MCF 10A (cell line): Measurements from ENCODE around the gene SNTG2. TPM values are rescaled to one million over a fixed set of nuclear protein-coding genes. Genes with fewer than 3 reads are reported as not detected.

Source experiments
- BruUV-seq: library from RNA; stranded (reverse); fragments of 400-500 nt; replicated peaks from 2 replicates; lab custom pipeline; 2021; lab: Mats Ljungman, UMichigan
- CTCF ChIA-PET: fragments of 300-600 bp; sonication (Branson Sonifier 250); formaldehyde crosslinking; extraction: SDS; loops from one replicate; lab custom pipeline; 2021; ENCODE audit warnings: antibody characterized with exemption, inconsistent platforms; lab: Yijun Ruan, JAX
- POLR2A ChIA-PET: fragments of 300-600, 350-650 bp; sonication (Branson Sonifier 250); formaldehyde crosslinking; extraction: SDS; loops from one replicate; lab custom pipeline; 2020; ENCODE audit warnings: antibody characterized with exemption, inconsistent platforms; lab: Yijun Ruan, JAX
- DNase-seq: peaks from one replicate; pipeline ENCODE4 v3.0.0-alpha.2; 2018; ENCODE audit not compliant: unreplicated experiment
- H3K27ac Mint-ChIP-seq: one replicate; pipeline ENCODE4 v1.8.0; 2022; ENCODE audit warnings: mild to moderate bottlenecking, low read depth, mixed read lengths; ENCODE audit not compliant: unreplicated experiment
- H3K27me3 Mint-ChIP-seq: one replicate; pipeline ENCODE4 v1.8.0; 2022; ENCODE audit warnings: mixed read lengths; ENCODE audit not compliant: insufficient read depth, unreplicated experiment
- H3K36me3 Mint-ChIP-seq: one replicate; pipeline ENCODE4 v1.8.0; 2022; ENCODE audit warnings: mild to moderate bottlenecking, moderate library complexity, mixed read lengths; ENCODE audit not compliant: insufficient read depth, unreplicated experiment
- H3K4me1 Mint-ChIP-seq: one replicate; pipeline ENCODE4 v1.8.0; 2022; ENCODE audit warnings: mixed read lengths; ENCODE audit not compliant: insufficient read depth, unreplicated experiment
- H3K4me3 Mint-ChIP-seq: one replicate; pipeline ENCODE4 v1.8.0; 2022; ENCODE audit warnings: mild to moderate bottlenecking, moderate library complexity, mixed read lengths; ENCODE audit not compliant: unreplicated experiment
- H3K9me3 Mint-ChIP-seq: one replicate; pipeline ENCODE4 v1.8.0; 2022; ENCODE audit warnings: mixed read lengths; ENCODE audit not compliant: unreplicated experiment
- intact Hi-C: fragments of 100-400 bp; cut with micrococcal nuclease; formaldehyde crosslinking; loops from 2 replicates; pipeline ENCODE4 v1.14.1; 2022
- total RNA-seq: library from RNA; stranded (reverse); gene quantifications from 2 replicates; pipeline ENCODE4 v1.2.3, GENCODE V29; 2022
- TF ChIP-seq, protein P1 (sequence below): fragments of 200-600 bp; IDR thresholded peaks from one replicate; pipeline ENCODE4 v1.8.0; 2022; ENCODE audit warnings: antibody characterized with exemption, mild to moderate bottlenecking; ENCODE audit not compliant: unreplicated experiment

Gene SNTG2
- total RNA-seq, 1 experiment from 2014 or later: not detected

DNA sequence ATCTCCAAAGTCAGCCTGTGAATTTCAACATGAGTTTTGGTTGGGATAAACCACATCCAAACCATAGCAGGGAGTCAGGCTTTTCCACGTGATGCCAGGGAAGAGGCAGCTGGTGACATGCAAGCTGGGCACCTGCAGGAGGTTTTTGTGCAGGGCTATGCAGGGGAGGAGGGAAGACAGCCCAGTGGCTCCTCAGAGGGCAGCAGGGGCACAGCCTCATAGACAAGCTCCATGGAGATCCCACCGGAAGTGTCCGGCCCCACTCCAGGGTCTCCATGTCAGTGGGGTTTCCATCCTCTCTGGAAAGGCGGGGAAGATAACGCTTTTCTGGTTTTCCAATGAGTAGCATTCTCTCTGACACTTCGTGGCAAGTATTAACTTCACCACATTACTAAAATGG lies 327.0 kb downstream of the SNTG2 start:
- Mint-ChIP-seq H3K27me3 (peaks cover 24% of the 10 kb centered on the region), H3K9me3 (no peaks in the 10 kb centered on the region), H3K4me1 (no peaks in the 10 kb centered on the region), H3K4me3 (no peak overlapping the region), H3K36me3 (no peaks in the 10 kb centered on the region), H3K27ac (no peak overlapping the region)
- CTCF ChIA-PET: no interaction called here
- POLR2A ChIA-PET: no interaction called here
- DNase-seq: no peak
- intact Hi-C loops: no loop called here
- no TSS peak for BruUV-seq
- TF ChIP-seq, protein P1, sequence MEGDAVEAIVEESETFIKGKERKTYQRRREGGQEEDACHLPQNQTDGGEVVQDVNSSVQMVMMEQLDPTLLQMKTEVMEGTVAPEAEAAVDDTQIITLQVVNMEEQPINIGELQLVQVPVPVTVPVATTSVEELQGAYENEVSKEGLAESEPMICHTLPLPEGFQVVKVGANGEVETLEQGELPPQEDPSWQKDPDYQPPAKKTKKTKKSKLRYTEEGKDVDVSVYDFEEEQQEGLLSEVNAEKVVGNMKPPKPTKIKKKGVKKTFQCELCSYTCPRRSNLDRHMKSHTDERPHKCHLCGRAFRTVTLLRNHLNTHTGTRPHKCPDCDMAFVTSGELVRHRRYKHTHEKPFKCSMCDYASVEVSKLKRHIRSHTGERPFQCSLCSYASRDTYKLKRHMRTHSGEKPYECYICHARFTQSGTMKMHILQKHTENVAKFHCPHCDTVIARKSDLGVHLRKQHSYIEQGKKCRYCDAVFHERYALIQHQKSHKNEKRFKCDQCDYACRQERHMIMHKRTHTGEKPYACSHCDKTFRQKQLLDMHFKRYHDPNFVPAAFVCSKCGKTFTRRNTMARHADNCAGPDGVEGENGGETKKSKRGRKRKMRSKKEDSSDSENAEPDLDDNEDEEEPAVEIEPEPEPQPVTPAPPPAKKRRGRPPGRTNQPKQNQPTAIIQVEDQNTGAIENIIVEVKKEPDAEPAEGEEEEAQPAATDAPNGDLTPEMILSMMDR: no peak

DNA sequence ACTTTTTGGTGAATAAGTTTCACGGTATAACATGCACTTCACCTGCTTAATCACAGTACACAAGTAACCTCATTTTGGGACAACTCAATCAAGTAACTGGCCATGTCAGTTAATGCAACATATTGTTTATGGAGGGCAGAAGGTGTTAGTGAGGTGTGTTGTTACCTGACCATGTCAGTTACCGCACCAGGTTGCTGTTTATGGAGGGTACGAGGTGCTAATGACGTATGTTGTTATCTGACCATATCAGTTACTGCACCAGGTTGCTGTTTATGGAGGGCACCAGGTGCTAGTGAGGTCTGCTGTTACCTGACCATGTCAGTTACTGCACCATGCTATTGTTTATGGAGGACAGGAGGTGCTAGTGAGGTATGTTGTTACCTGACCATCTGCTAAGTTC lies 327.5 kb downstream of the SNTG2 start:
- ChIA-PET CTCF (no interaction called here), POLR2A (no interaction called here)
- no peak overlapping the region for H3K27ac Mint-ChIP-seq
- peaks cover 20% of the 10 kb centered on the region for H3K27me3 Mint-ChIP-seq
- no TSS peak for BruUV-seq
- TF ChIP-seq, protein P1: no peak
- no peak for DNase-seq
- intact Hi-C loops: no loop called here
- no peaks in the 10 kb centered on the region for H3K36me3 Mint-ChIP-seq
- no peak overlapping the region for H3K4me3 Mint-ChIP-seq
- no peaks in the 10 kb centered on the region for H3K9me3 Mint-ChIP-seq
- no peaks in the 10 kb centered on the region for H3K4me1 Mint-ChIP-seq

DNA sequence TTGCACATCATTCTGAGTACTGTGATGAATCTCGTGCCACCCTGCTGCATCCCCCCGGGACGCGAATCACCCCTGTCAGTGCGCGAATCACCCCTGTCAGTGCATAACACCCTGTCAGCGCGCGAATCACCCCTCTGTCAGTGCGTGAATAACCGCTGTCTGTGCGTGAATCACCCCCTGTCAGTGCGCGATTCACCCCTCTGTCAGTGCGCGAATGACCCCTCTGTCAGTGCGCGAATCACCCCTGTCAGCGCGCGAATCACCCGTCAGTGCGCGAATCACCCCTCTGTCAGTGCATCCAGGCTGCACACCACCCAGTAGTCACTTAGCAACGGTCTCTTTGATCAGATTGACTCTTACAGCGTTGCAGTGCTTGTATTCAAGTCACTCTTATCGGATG lies 328.2 kb downstream of the SNTG2 start:
- CTCF ChIA-PET: no interaction called here
- TF ChIP-seq, protein P1: no peak
- Mint-ChIP-seq H3K4me1 (no peaks in the 10 kb centered on the region), H3K27me3 (peaks cover 15% of the 10 kb centered on the region), H3K4me3 (no peak overlapping the region), H3K27ac (no peak overlapping the region), H3K36me3 (peaks cover 6% of the 10 kb centered on the region), H3K9me3 (no peaks in the 10 kb centered on the region)
- POLR2A ChIA-PET: no interaction called here
- intact Hi-C loops: no loop called here
- no TSS peak for BruUV-seq
- no peak for DNase-seq

GRCh38 chr2:1282552-1282951 lies 331.9 kb downstream of the SNTG2 start:
- no peaks in the 10 kb centered on the region for H3K9me3 Mint-ChIP-seq
- DNase-seq: no peak
- ChIA-PET CTCF (no interaction called here), POLR2A (no interaction called here)
- peaks cover 6% of the 10 kb centered on the region for H3K36me3 Mint-ChIP-seq
- intact Hi-C loops: no loop called here
- no TSS peak for BruUV-seq
- TF ChIP-seq, protein P1: no peak
- H3K27me3 Mint-ChIP-seq: no peaks in the 10 kb centered on the region
- no peak overlapping the region for H3K4me3 Mint-ChIP-seq
- no peaks in the 10 kb centered on the region for H3K4me1 Mint-ChIP-seq
- no peak overlapping the region for H3K27ac Mint-ChIP-seq
